HG03135 (cell line): ENCODE measurements around the gene DSTN.

Source experiments
- ATAC-seq: cut with Tn5 transposase; IDR thresholded peaks from one replicate; pipeline ENCODE4 v1.9.1; 2021; ENCODE audit warnings: mild to moderate bottlenecking, moderate library complexity; ENCODE audit not compliant: unreplicated experiment

Gene DSTN

DNA sequence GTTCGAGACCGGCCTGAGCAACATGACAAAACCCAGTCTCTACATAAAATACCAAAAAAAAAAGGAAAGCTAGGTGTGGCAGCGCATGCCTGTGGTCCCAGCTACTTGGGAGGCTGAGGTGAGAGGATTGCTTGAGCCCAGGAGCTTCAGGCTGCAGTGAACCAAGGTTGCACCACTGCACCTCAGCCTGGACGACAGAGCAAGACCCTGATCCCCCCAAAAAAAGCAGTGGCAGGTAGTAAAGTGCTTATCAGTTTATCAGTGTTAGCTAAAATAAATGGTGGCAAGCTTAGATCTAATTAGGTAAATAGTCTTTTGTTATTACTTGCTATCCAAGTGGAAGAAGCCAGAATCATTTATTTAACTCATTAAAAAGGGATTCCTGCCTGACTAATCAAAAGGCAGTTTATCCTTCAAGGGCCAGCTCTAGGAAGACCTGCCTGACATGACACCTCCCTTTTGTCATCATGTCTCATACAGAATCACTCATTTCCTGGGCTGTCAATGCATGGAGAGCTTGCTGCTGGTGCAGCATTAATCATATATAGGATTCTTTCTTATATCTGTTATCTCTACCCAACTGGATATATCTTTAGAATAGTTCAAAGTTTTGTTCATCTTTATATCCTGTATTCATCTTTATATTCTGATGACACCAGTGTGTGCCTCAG is 9.6 kb downstream of the DSTN start:
- ATAC-seq: no peak

GRCh38 chr20:17580895-17581294 is 11.0 kb downstream of the DSTN start:
- ATAC-seq: no peak

DNA sequence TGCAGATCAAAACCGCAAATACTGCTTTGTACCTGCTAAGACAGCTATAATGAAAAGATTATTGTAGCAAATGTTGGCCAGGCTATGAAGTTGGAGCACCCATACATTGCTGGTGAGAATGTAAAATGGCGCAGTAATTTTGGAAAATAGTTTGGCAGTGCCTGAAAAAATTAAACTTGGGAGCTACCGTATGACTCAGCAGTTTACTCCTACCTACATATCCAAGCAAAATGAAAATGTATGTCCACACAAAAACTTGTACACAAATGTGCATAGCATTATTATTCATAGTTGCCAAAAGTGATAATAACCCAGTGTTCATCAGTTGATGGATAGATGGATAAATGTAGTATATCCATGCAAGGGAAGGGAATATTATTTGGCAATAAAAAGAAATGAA is 13.3 kb downstream of the DSTN start:
- ATAC-seq: no peak

GRCh38 chr20:17584689-17585088 is 14.8 kb downstream of the DSTN start:
- no peak for ATAC-seq

DNA sequence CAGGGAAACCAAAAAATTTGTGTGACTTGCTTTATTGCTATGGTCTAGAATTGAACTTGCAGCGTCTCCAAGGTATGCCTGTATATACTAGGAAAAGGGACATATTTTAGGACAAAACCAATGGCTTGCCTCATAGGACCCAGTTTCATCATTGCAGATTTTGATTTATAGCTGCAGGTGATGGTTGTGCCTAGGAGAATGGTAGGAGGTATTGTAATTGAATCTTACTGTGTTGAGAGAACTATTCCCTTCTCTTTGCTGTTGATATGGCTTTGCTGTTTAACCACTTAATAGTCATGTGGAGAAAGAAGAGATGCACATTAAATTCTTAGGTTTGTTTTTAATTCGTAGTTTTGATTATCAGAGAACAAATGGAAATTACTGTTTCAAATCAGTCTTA is 16.4 kb downstream of the DSTN start:
- ATAC-seq: no peak

DNA sequence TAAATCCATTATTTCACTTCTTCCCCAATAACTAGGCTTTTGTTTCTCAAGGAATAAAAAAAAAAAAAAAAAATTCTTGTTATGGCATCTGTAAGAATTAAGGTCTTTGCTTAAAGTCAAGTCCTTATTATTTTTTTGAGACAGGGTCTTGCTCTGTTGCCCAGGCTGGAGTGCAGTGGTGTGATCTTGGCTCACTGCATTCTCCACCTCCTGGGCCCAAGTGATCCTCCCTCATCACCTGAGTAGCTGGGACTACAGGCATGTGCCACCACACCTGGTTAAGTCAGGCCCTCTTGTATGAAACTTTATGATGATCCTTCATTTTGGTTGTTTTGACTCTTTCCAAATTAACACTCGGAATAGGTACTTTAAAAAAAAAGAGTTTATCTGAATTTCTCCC is 17.3 kb downstream of the DSTN start:
- no peak for ATAC-seq

DNA sequence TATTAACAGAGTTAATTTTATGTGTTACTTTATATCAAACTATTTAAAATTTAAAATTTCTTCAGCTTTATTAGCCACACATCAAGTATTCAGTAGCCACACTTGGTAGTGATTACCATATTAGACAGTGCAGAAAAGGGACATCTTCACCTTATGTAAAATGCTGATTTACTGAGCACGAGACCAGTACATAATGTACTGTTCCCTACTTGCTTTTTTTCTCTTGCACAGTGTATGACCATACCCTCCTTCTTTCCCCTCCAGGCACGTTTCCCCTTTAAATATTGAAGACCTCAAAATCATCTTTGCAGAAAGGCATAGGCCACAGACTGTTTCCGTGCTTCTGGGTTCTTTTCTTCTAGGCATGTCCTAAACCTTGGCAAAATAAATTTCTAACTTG is 17.9 kb downstream of the DSTN start:
- ATAC-seq: no peak

- no peak for ATAC-seq
These were observed 19.4 kb downstream of the DSTN start for GRCh38 chr20:17589161-17589834.

DNA sequence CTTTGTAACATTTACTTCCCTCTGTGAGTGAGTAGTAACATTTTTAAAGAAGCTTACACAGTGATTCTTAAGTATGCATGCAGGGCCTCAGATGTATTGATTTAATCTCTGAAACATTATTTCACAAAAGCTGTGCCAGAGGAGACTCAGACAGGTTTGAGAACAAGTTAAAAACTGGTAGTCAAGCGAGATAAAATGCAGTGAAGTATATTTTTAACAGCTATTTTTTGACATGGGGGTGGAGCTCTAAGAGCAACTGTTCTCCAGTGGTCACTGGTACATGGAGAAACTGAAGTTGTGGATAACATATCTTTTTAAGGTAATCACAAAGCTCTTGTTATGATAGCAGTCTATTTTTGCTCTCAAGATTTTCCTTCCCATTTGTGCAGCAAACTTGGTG is 20.4 kb downstream of the DSTN start:
- ATAC-seq: no peak

- no peak for ATAC-seq
These were observed 24.0 kb downstream of the DSTN start for GRCh38 chr20:17593902-17594301.

DNA sequence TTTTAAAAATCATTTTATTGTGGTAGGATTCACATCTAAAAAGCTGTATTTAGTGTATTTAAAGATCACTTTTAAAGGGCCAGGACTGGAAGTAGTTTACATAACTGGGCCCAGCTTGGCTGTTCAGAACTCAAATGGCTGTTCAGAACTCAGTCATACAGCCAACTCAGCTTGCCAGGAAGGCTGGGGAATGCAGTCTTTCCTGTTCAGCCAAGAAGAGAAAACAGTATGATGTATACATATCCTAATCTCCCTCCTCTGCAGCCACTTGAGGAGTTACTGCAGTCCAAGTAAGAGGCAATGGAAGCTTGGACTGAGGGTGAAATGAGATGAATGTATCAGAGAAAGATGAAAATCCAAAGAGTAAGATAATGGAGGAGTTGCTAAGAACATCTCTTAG is 24.6 kb downstream of the DSTN start:
- no peak for ATAC-seq

DNA sequence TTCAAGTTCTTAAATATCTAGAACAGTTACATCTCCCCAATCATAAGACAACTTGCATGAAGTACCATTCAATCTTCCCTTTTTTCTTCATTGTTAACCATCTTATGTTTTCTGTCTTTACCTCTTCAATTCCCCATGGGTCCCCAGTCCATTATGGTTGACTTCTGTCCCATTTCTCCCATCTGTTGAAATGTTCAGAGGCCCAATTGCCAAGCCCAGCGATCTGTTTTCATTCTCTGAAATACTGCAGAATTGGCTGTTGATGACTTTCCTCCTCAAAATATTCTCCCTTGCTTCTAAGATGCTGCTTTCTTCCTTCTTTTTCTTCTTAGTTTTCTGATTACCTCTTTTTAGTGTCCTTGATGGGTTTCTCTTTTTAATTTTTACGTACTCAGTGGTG is 26.0 kb downstream of the DSTN start:
- ATAC-seq: no peak

- ATAC-seq: no peak
These were observed 28.2 kb downstream of the DSTN start for GRCh38 chr20:17598013-17598550.

DNA sequence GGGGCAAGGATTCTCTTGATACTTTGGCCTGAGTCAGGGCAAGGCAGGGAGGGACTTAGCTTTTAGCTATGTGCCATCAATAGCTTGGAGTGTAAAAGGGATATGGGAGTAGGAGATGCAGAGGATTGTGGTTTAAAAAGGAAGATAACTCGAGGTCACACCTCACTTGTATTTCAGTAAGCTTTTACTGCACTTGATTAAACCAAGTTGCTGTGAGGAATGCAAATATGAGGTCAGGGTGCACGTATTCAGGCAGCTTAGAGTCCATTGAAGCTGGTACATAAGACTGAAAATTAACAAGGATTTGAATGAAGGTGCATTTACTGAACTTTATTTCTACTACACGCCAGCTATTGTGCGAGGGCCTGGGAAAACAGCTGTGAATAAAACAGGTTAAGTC is 32.1 kb downstream of the DSTN start:
- ATAC-seq: no peak

DNA sequence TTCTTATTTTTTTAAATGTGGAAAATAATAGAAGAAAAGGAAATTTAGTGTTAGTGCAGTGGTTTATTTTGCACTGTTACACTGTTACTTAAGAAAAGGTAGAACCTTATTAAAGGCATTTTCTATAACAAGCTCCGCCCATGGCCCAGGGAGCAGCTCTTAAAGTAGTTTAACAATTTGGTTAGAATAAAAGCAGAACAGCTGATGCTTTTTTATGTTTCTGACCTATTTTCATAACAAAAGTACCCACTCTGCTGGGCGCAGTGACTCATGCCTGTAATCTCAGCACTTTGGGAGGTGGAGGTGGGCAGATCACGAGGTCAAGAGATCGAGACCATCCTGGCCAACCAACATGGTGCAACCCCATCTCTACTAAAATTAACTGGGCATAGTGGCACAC is 32.6 kb downstream of the DSTN start:
- no peak for ATAC-seq

- no peak for ATAC-seq
These were observed 35.3 kb downstream of the DSTN start for GRCh38 chr20:17605131-17605660.

DNA sequence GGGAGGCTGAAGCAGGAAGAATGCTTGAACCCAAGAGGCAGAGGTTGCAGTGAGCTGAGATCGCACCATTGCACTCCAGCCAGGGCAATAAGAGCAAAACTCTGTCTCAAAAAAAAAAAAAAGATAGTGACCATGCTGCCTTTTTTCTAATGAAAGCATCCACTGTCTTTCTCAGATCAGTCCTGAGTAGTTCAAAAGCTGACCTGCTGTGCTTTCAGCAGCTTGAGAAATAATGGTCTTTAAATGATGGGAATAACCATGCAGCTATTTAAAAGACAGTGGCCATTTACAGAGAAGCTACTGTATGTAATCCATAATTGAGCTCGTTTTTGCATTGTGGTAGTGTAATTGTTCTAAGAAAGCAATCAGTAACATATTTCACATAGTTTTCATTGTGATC is 36.1 kb downstream of the DSTN start:
- ATAC-seq: no peak

- ATAC-seq: no peak
These were observed 39.0 kb downstream of the DSTN start for GRCh38 chr20:17608701-17609497.

DNA sequence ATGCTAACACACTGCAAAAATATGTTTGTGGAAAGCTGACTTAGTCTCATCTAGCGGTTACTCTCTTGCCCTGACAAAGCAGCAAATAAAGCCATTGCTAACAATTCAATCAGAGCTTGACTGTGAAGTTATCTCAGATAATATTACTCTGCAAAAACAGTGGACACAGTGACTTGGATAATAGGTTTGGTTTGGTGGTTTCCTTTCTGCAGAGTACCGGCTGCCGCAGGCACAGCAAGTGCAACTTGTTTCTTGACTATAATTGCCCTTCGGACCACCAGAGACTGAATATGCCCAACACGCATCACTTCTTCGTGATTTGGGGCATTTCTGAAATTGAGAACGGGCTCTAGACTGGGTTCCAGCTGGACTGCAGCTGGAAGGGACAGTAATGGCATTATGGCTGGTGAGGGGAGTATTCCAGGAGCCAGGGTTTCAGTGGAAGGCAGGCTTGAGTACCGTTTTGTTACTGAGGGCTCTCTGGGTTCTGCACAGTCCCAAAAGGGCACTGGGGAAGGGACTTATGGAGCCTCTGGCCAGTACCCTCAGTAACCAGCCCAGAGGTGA is 40.0 kb downstream of the DSTN start:
- ATAC-seq: no peak

DNA sequence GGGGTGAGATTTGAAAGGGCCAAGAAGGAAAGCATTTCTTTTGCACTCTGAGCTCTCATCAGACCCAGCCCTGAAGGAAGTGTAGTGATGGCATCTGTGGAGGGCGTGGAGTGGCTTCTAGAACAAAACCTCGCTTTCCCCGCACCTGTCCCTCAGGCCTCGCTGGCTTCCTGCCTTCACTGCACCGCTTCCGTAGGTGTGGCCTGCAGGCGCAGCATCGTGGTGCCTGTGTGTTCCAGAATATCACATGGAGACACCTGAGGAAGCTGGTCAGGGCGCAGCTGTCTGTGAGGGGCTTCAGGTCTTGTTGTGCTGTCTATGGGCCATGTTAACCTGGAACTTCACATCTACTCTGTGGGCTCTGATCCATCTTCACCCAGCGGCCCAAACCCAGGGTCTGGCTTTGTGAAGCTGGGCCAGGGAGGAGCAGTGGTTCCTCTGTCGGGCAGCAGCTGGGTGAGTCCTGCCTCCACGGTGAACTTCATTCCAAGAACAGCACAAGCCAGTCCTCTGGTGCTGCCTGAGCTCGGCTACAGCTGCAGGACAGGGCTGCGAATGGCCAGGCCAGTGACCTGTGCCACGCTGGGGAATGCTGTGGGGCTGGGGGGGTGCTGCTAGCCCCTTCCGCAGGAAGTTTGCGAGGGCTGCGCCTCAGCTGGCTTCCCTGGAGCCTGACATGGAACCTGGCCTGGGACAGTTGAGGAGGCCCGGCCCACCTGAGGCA is 40.9 kb downstream of the DSTN start:
- no peak for ATAC-seq

DNA sequence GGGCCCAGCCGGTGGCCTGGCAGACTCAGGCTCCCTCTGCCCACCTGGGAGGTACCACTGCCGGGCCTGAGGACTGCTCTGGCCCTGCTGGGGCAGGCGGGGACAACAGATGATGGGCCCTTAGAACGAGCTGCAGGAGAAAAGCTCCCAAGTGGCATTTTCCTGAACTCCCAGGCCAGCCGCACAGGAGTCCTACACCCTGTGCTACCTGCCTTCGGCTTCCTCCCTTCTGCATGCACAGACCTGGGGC is 41.3 kb downstream of the DSTN start:
- no peak for ATAC-seq
